ENCODE data around the gene TMX2. TPM values are rescaled to one million over a fixed set of nuclear protein-coding genes. Genes with fewer than 3 reads are reported as not detected.

Gene TMX2
- total and polyA plus RNA-seq, 7 donors, result 31.5 to 192 (median 64.6) TPM

- ATAC-seq, result peak; percentile 92 to 95 (median 93)
- no peaks in the 10 kb centered on the region for H3K27me3 ChIP-seq (ENCODE audit: insufficient read depth in 3 of 3, low read length in 2 of 3)
- H3K36me3 ChIP-seq (ENCODE audit: insufficient read depth in 1 of 2, low read depth in 1 of 2), result peaks cover 7 to 11% of the 10 kb centered on the region in 2 donors
- H3K4me3 ChIP-seq, result peak within 1 kb of the TSS; percentile 92
- DNase-seq, result peak; percentile 99 to 100
- 0 to 1% (median 0%) methylated on average over 78 to 96 of the region's 96 CpGs for WGBS, 3 donors
- intact Hi-C loops (cut with DNase I), result loop anchor here in 1 of 2 donors (5.0 kb wide), 1 partner anchor 44 kb away; the partner anchor contains the start of genes MED19 and TMX2
- peak within 1 kb of the TSS; percentile 99 for H3K27ac ChIP-seq
- H3K9me3 ChIP-seq, result no peaks in the 10 kb centered on the region
- TF ChIP-seq, protein P1, sequence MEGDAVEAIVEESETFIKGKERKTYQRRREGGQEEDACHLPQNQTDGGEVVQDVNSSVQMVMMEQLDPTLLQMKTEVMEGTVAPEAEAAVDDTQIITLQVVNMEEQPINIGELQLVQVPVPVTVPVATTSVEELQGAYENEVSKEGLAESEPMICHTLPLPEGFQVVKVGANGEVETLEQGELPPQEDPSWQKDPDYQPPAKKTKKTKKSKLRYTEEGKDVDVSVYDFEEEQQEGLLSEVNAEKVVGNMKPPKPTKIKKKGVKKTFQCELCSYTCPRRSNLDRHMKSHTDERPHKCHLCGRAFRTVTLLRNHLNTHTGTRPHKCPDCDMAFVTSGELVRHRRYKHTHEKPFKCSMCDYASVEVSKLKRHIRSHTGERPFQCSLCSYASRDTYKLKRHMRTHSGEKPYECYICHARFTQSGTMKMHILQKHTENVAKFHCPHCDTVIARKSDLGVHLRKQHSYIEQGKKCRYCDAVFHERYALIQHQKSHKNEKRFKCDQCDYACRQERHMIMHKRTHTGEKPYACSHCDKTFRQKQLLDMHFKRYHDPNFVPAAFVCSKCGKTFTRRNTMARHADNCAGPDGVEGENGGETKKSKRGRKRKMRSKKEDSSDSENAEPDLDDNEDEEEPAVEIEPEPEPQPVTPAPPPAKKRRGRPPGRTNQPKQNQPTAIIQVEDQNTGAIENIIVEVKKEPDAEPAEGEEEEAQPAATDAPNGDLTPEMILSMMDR (IDR thresholded peaks at IDR 0.05), result peak; percentile 52
- H3K4me1 ChIP-seq, result peaks cover 20% of the 10 kb centered on the region
Observed at GRCh38 chr11:57667736-57668433, 44.5 kb upstream of the TMX2 start, which contains the start of gene ZDHHC5. TSS of gene ZDHHC5 (plus strand) at chr11:57668114. CDS start at chr11:57673091, 4,977 bp downstream.

- H3K9me3 ChIP-seq, result no peaks in the 10 kb centered on the region
- no peaks in the 10 kb centered on the region for H3K27me3 ChIP-seq (ENCODE audit: insufficient read depth in 3 of 3, low read length in 2 of 3)
- H3K4me3 ChIP-seq, result peak overlapping the region; percentile 92
- peaks cover 7 to 14% of the 10 kb centered on the region in 2 donors for H3K36me3 ChIP-seq (ENCODE audit: insufficient read depth in 1 of 2, low read depth in 1 of 2)
- TF ChIP-seq, protein P1 (IDR thresholded peaks at IDR 0.05), result no peak
- intact Hi-C loops (cut with DNase I), result loop anchor here in 1 of 2 donors (5.0 kb wide), 1 partner anchor 44 kb away; the partner anchor contains the start of genes MED19 and TMX2
- peaks cover 20% of the 10 kb centered on the region for H3K4me1 ChIP-seq
- DNase-seq (no peak), ATAC-seq (peak; percentile 3 to 17 (median 12))
- peak overlapping the region; percentile 99 for H3K27ac ChIP-seq
- 0 to 1% (median 0%) methylated on average over 31 of the region's 31 CpGs for WGBS, 3 donors
Observed at GRCh38 chr11:57668434-57668782, 44.0 kb upstream of the TMX2 start.

- intact Hi-C loops (cut with DNase I), result loop anchor here in 1 of 2 donors (5.0 kb wide), 1 partner anchor 33 kb away; no protein-coding TSS in a partner anchor
- Histone ChIP-seq H3K9me3 (no peaks in the 10 kb centered on the region), H3K27ac (no peak overlapping the region), H3K27me3 (ENCODE audit: insufficient read depth in 3 of 3, low read length in 2 of 3) (no peaks in the 10 kb centered on the region), H3K36me3 (ENCODE audit: insufficient read depth in 1 of 2, low read depth in 1 of 2) (peaks cover 16 to 50% of the 10 kb centered on the region in 2 donors), H3K4me1 (peaks cover 17% of the 10 kb centered on the region), H3K4me3 (no peak overlapping the region)
- TF ChIP-seq, protein P1 (IDR thresholded peaks at IDR 0.05), result no peak
- DNase-seq (no peak), ATAC-seq (no peak)
Observed at GRCh38 chr11:57674251-57674650, 38.1 kb upstream of the TMX2 start.

GRCh38 chr11:57675176-57675941 lies 37.0 kb upstream of the TMX2 start:
- H3K36me3 ChIP-seq (ENCODE audit: insufficient read depth in 1 of 2, low read depth in 1 of 2), result peaks cover 16 to 51% of the 10 kb centered on the region in 2 donors
- no peak for ATAC-seq
- no peaks in the 10 kb centered on the region for H3K9me3 ChIP-seq
- H3K4me1 ChIP-seq, result peaks cover 6% of the 10 kb centered on the region
- DNase-seq, result no peak
- no peak overlapping the region for H3K4me3 ChIP-seq
- intact Hi-C loops (cut with DNase I), result no loop called here
- no peak overlapping the region for H3K27ac ChIP-seq
- WGBS, 3 donors, result 83 to 90% (median 86%) methylated on average over 3 of the region's 3 CpGs
- H3K27me3 ChIP-seq (ENCODE audit: insufficient read depth in 3 of 3, low read length in 2 of 3), result no peaks in the 10 kb centered on the region
- TF ChIP-seq, protein P1 (IDR thresholded peaks at IDR 0.05), result no peak
